B cell (primary cell): Measurements from ENCODE around the gene STARD3. TPM values are rescaled to one million over a fixed set of nuclear protein-coding genes. Genes with fewer than 3 reads are reported as not detected.

Experiments
- ATAC-seq: fragments of 200-7000 bp; cut with Tn5 transposase; one replicate; pipeline ENCODE4 v1.10.0; 2021; ENCODE audit warnings: low read depth, mild to moderate bottlenecking, moderate number of reproducible peaks, moderate library complexity
- CTCF ChIA-PET: fragments of 350-600 bp; sonication (Branson Sonifier 250); formaldehyde crosslinking; loops from one replicate; lab custom pipeline; 2021; ENCODE audit warnings: antibody characterized with exemption, inconsistent platforms; lab: Charles Lee
- POLR2A ChIA-PET: fragments of 350-600 bp; sonication (Branson Sonifier 250); formaldehyde crosslinking; loops from one replicate; lab custom pipeline; 2021; ENCODE audit warnings: antibody characterized with exemption; lab: Charles Lee
- DNase-seq: peaks from one replicate; pipeline ENCODE4 v3.0.0; 2013
- H2AFZ ChIP-seq: 2 replicates; pipeline ENCODE4 v1.6.1; 2012; ENCODE audit warnings: mild to moderate bottlenecking, low read depth, low read length; ENCODE audit not compliant: insufficient read depth, poor library complexity, severe bottlenecking
- H3K27ac ChIP-seq, 2 donors: 1 replicate in 1 of 2; 2 replicates in 1 of 2; pipeline ENCODE4 v1.5.1; 2012 to 2013; ENCODE audit warnings: low read length in 2 of 2, mild to moderate bottlenecking in 2 of 2, moderate library complexity in 1 of 2
- H3K27me3 ChIP-seq, 4 experiments: fragments of 200-600 bp in 1 of 4; sonication (generic) in 1 of 4; replicated peaks in 1 of 4; 1 replicate in 2 of 4; 2 replicates in 2 of 4; pipeline versions ENCODE4 v1.6.1 to v1.7.0; 2013 to 2016; ENCODE audit warnings: low read length in 3 of 4, mild to moderate bottlenecking in 2 of 4, mixed read lengths in 1 of 4, moderate library complexity in 1 of 4; ENCODE audit not compliant: insufficient read depth in 4 of 4, control insufficient read depth in 3 of 4; ENCODE audit errors: control extremely low read depth in 1 of 4
- H3K36me3 ChIP-seq, 2 experiments: replicated peaks in 1 of 2; 1 replicate in 1 of 2; 2 replicates in 1 of 2; pipeline versions ENCODE4 v1.6.1 to v1.7.1; 2013; ENCODE audit warnings: low read length in 1 of 2; ENCODE audit not compliant: insufficient read depth in 2 of 2, control insufficient read depth in 1 of 2; ENCODE audit errors: control extremely low read depth in 1 of 2, extremely low read depth in 1 of 2
- H3K4me1 ChIP-seq, 2 donors: fragments of 200-600 bp in 1 of 2; sonication (generic) in 1 of 2; 1 replicate in 1 of 2; 2 replicates in 1 of 2; pipeline versions ENCODE4 v1.5.1 to v1.6.1; 2013 to 2017; ENCODE audit warnings: low read length in 2 of 2; ENCODE audit not compliant: control insufficient read depth in 2 of 2, insufficient read depth in 2 of 2
- H3K4me2 ChIP-seq: replicated peaks from 2 replicates; pipeline ENCODE3; 2012; ENCODE audit warnings: mild to moderate bottlenecking, low read depth, low read length; ENCODE audit not compliant: poor library complexity, severe bottlenecking
- H3K4me3 ChIP-seq, 5 experiments: fragments of 200-600 bp in 1 of 5; sonication (generic) in 1 of 5; 1 replicate in 3 of 5; 2 replicates in 2 of 5; pipeline versions ENCODE4 v1.5.1 to v1.7.0; 2011 to 2016; ENCODE audit warnings: low read length in 4 of 5, mild to moderate bottlenecking in 4 of 5, low read depth in 2 of 5, control low read depth in 1 of 5, moderate library complexity in 1 of 5; ENCODE audit not compliant: insufficient read depth in 1 of 5; ENCODE audit errors: control extremely low read depth in 1 of 5, extremely low read depth in 1 of 5
- H3K79me2 ChIP-seq: fragments of 200-600 bp; sonication (generic); one replicate; pipeline ENCODE4 v1.6.0; 2016; ENCODE audit warnings: low read length; ENCODE audit not compliant: control insufficient read depth, insufficient read depth
- H3K9ac ChIP-seq: fragments of 200-600 bp; sonication (generic); 2 replicates; pipeline ENCODE4 v1.6.1; 2017; ENCODE audit warnings: mild to moderate bottlenecking, low read length, moderate library complexity
- H3K9me3 ChIP-seq, 3 donors: one replicate each; pipeline versions ENCODE4 v1.6.1 to v1.7.1; 2013; ENCODE audit warnings: low read length in 2 of 3; ENCODE audit not compliant: control insufficient read depth in 2 of 3, insufficient read depth in 1 of 3; ENCODE audit errors: control extremely low read depth in 1 of 3
- H4K20me1 ChIP-seq: 2 replicates; pipeline ENCODE4 v1.6.0; 2012; ENCODE audit warnings: mild to moderate bottlenecking, low read length; ENCODE audit not compliant: insufficient read depth, control insufficient read depth, poor library complexity, severe bottlenecking
- H3K27ac Mint-ChIP-seq: one replicate; pipeline ENCODE4 v1.8.0; 2021; ENCODE audit warnings: mixed read lengths
- H3K27me3 Mint-ChIP-seq: one replicate; pipeline ENCODE4 v1.8.0; 2021; ENCODE audit warnings: mixed read lengths
- H3K4me1 Mint-ChIP-seq: one replicate; pipeline ENCODE4 v1.8.0; 2021; ENCODE audit warnings: mixed read lengths
- H3K4me3 Mint-ChIP-seq: one replicate; pipeline ENCODE4 v1.8.0; 2021; ENCODE audit warnings: mixed read lengths
- H3K9me3 Mint-ChIP-seq: one replicate; pipeline ENCODE4 v1.8.0; 2022; ENCODE audit warnings: mixed read lengths; ENCODE audit not compliant: insufficient read depth
- EZH2 ChIP-seq: IDR thresholded peaks from 2 replicates; pipeline ENCODE4 v1.6.1; 2012; ENCODE audit warnings: borderline replicate concordance, low read depth, mild to moderate bottlenecking, moderate library complexity, low read length; ENCODE audit not compliant: insufficient read depth, poor library complexity, severe bottlenecking
- WGBS: methylation state at CpG from one replicate; pipeline ENCODE4 v1.1.5; 2013; ENCODE audit warnings: missing lambda C conversion rate; ENCODE audit not compliant: insufficient coverage; 5-methylcytosine and 5-hydroxymethylcytosine counted together
- intact Hi-C: fragments of 100-400 bp; cut with micrococcal nuclease; formaldehyde crosslinking; loops from one replicate; pipeline ENCODE4 v1.10.0; 2022
- polyA plus RNA-seq: library from polyadenylated mRNA; depleted of rRNA; stranded (reverse); fragments of >200 nt; gene quantifications from 2 replicates; pipeline ENCODE4 v1.2.3, GENCODE V29; 2012
- total RNA-seq, 2 donors: library from RNA; stranded (reverse); fragments of 120-200 nt in 1 of 2; gene quantifications; 1 replicate in 1 of 2; 2 replicates in 1 of 2; pipeline versions ENCODE4 v1.2.3 to v1.2.4, GENCODE V29; 2013 to 2022
- TF ChIP-seq, protein P1 (sequence below): fragments of 200-600 bp; IDR thresholded peaks from one replicate; pipeline ENCODE4 v1.8.0; 2022; ENCODE audit warnings: antibody characterized with exemption, mild to moderate bottlenecking

Gene STARD3
- total and polyA plus RNA-seq, 2 donors (not counting 1 experiment from before 2014, with no cell fraction given), result 93.1 to 231 TPM

GRCh38 chr17:39667262-39667944 is 30.5 kb downstream of the STARD3 start:
- Mint-ChIP-seq H3K27me3 (peaks cover 23% of the 10 kb centered on the region), H3K9me3 (no peaks in the 10 kb centered on the region), H3K4me1 (peaks cover 23% of the 10 kb centered on the region), H3K4me3 (peak overlapping the region; percentile 75), H3K27ac (no peak overlapping the region)
- ChIA-PET POLR2A (interaction anchor here (0.6 to 2.0 kb wide), 5 partner anchors 11 to 277 kb away, joined by 3 to 7 read pairs (median 5); no protein-coding TSS in a partner anchor), CTCF (interaction anchor here (0.9 to 8.7 kb wide), 9 partner anchors 9 to 291 kb away, joined by 3 to 109 read pairs (median 5); no protein-coding TSS in a partner anchor)
- peak overlapping the region; percentile 67 for H3K9ac ChIP-seq
- peak overlapping the region; percentile 85 for H2AFZ ChIP-seq
- WGBS, result 9% methylated on average over 43 of the region's 49 CpGs
- H3K27me3 ChIP-seq, result peaks cover 0 to 37% (median 7%) of the 10 kb centered on the region in 4 experiments
- ATAC-seq, result peak; percentile 24
- TF ChIP-seq, protein P1, sequence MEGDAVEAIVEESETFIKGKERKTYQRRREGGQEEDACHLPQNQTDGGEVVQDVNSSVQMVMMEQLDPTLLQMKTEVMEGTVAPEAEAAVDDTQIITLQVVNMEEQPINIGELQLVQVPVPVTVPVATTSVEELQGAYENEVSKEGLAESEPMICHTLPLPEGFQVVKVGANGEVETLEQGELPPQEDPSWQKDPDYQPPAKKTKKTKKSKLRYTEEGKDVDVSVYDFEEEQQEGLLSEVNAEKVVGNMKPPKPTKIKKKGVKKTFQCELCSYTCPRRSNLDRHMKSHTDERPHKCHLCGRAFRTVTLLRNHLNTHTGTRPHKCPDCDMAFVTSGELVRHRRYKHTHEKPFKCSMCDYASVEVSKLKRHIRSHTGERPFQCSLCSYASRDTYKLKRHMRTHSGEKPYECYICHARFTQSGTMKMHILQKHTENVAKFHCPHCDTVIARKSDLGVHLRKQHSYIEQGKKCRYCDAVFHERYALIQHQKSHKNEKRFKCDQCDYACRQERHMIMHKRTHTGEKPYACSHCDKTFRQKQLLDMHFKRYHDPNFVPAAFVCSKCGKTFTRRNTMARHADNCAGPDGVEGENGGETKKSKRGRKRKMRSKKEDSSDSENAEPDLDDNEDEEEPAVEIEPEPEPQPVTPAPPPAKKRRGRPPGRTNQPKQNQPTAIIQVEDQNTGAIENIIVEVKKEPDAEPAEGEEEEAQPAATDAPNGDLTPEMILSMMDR, result no peak
- TF ChIP-seq EZH2, result no peak
- H3K9me3 ChIP-seq, result peaks cover 0 to 2% (median 0%) of the 10 kb centered on the region in 3 donors
- intact Hi-C loops, result loop anchor here (5.0 kb wide), 1 partner anchor 200 kb away; the partner anchor contains the start of gene ZPBP2
- H4K20me1 ChIP-seq, result no peaks in the 10 kb centered on the region
- H3K4me3 ChIP-seq, result peak overlapping the region in 4 of 5 experiments; percentile 19 to 62 (median 53)
- H3K79me2 ChIP-seq, result peaks cover 3% of the 10 kb centered on the region
- H3K4me2 ChIP-seq, result peak overlapping the region; percentile 98
- H3K36me3 ChIP-seq, result peaks cover 0 to 4% of the 10 kb centered on the region in 2 experiments
- peak; percentile 52 for DNase-seq
- peaks cover 26 to 34% of the 10 kb centered on the region in 2 donors for H3K4me1 ChIP-seq
- H3K27ac ChIP-seq, result no peak overlapping the region
